DOHH2 (cell line): ENCODE measurements around the gene DGKB.

Experiments used
- H3F3A ChIP-seq: fragments of 200-600 bp; sonication (generic), shearing (Covaris generic); 2 replicates; pipeline ENCODE4 v1.6.0; 2016; ENCODE audit warnings: antibody characterized with exemption, mild to moderate bottlenecking; ENCODE audit not compliant: control insufficient read depth, insufficient read depth
- H3K27ac ChIP-seq: fragments of 200-600 bp; sonication (generic); 2 replicates; pipeline ENCODE4 v1.5.1; 2014; ENCODE audit warnings: low read depth, mild to moderate bottlenecking, low read length, moderate library complexity
- H3K27me3 ChIP-seq: fragments of 200-600 bp; sonication (generic); 2 replicates; pipeline ENCODE4 v1.6.1; 2014; ENCODE audit warnings: mild to moderate bottlenecking, low read length, mixed read lengths; ENCODE audit not compliant: control insufficient read depth
- H3K36me3 ChIP-seq: fragments of 200-600 bp; sonication (generic); 2 replicates; pipeline ENCODE4 v1.6.1; 2014; ENCODE audit warnings: mild to moderate bottlenecking, low read length, moderate library complexity, mixed read lengths; ENCODE audit not compliant: control insufficient read depth
- H3K4me1 ChIP-seq: fragments of 200-600 bp; sonication (generic); 2 replicates; pipeline ENCODE4 v1.6.1; 2014; ENCODE audit warnings: mild to moderate bottlenecking, low read length, mixed read lengths; ENCODE audit not compliant: control insufficient read depth
- H3K4me2 ChIP-seq: fragments of 200-600 bp; sonication (generic); 2 replicates; pipeline ENCODE4 v1.6.0; 2014; ENCODE audit warnings: mild to moderate bottlenecking, low read length, moderate library complexity
- H3K4me3 ChIP-seq: fragments of 200-600 bp; sonication (generic); 2 replicates; pipeline ENCODE4 v1.5.1; 2014; ENCODE audit warnings: mild to moderate bottlenecking, low read length, mixed read lengths
- H3K79me2 ChIP-seq: fragments of 200-600 bp; sonication (generic); 2 replicates; pipeline ENCODE4 v1.6.1; 2014; ENCODE audit warnings: mild to moderate bottlenecking, low read length, mixed read lengths; ENCODE audit not compliant: control insufficient read depth
- H3K9me2 ChIP-seq: fragments of 200-600 bp; sonication (generic); replicated peaks from 2 replicates; pipeline ENCODE4 v1.6.1; 2014; ENCODE audit warnings: mild to moderate bottlenecking, low read length, mixed read lengths; ENCODE audit not compliant: control insufficient read depth
- H3K9me3 ChIP-seq: fragments of 200-600 bp; sonication (generic); 2 replicates; pipeline ENCODE4 v1.6.1; 2014; ENCODE audit warnings: antibody characterized with exemption, low read length, mixed read lengths; ENCODE audit not compliant: control insufficient read depth, insufficient read depth
- H4K20me1 ChIP-seq: fragments of 200-600 bp; sonication (generic); 2 replicates; pipeline ENCODE4 v1.6.0; 2014; ENCODE audit warnings: low read depth, mild to moderate bottlenecking, antibody characterized with exemption, low read length, moderate library complexity; ENCODE audit not compliant: control insufficient read depth, insufficient read depth
- CTCF ChIP-seq: fragments of 200-600 bp; sonication (generic); IDR thresholded peaks from one replicate; pipeline ENCODE4 v1.5.1; 2014; ENCODE audit warnings: antibody characterized with exemption, mild to moderate bottlenecking, low read depth, low read length; ENCODE audit not compliant: poor library complexity, severe bottlenecking
- EZH2phosphoT487 ChIP-seq: fragments of 200-600 bp; sonication (generic); IDR thresholded peaks from 2 replicates; pipeline ENCODE4 v1.6.1; 2017; ENCODE audit warnings: borderline replicate concordance, mild to moderate bottlenecking, antibody characterized with exemption, low read length, moderate library complexity, mixed read lengths

DGKB gene

GRCh38 chr7:14822481-14822854 lies 80.1 kb downstream of the DGKB start:
- no peak for TF ChIP-seq EZH2phosphoT487
- no peak for TF ChIP-seq CTCF
- no peaks in the 10 kb centered on the region for H3K27me3 ChIP-seq
- no peaks in the 10 kb centered on the region for H3K36me3 ChIP-seq
- no peak overlapping the region for H3K4me3 ChIP-seq
- H3F3A ChIP-seq: no peaks in the 10 kb centered on the region
- H4K20me1 ChIP-seq: no peaks in the 10 kb centered on the region
- no peaks in the 10 kb centered on the region for H3K9me2 ChIP-seq
- no peaks in the 10 kb centered on the region for H3K4me1 ChIP-seq
- no peak overlapping the region for H3K27ac ChIP-seq
- H3K9me3 ChIP-seq: no peaks in the 10 kb centered on the region; the same call in 1 of the 2 replicates
- H3K79me2 ChIP-seq: no peaks in the 10 kb centered on the region
- no peak overlapping the region for H3K4me2 ChIP-seq

- H3F3A ChIP-seq: no peaks in the 10 kb centered on the region
- H3K79me2 ChIP-seq: no peaks in the 10 kb centered on the region
- H3K27me3 ChIP-seq: no peaks in the 10 kb centered on the region
- H3K36me3 ChIP-seq: no peaks in the 10 kb centered on the region
- TF ChIP-seq CTCF: no peak
- TF ChIP-seq EZH2phosphoT487: no peak
- H4K20me1 ChIP-seq: no peaks in the 10 kb centered on the region
- no peaks in the 10 kb centered on the region for H3K4me1 ChIP-seq
- no peak overlapping the region for H3K4me2 ChIP-seq
- no peaks in the 10 kb centered on the region for H3K9me2 ChIP-seq
- no peak overlapping the region for H3K4me3 ChIP-seq
- H3K9me3 ChIP-seq: no peaks in the 10 kb centered on the region; the same call in 1 of the 2 replicates
- H3K27ac ChIP-seq: no peak overlapping the region
Observed at GRCh38 chr7:14821757-14822480, 80.6 kb downstream of the DGKB start.

GRCh38 chr7:14818871-14819270 lies 83.7 kb downstream of the DGKB start:
- no peaks in the 10 kb centered on the region for H3K4me1 ChIP-seq
- H3K79me2 ChIP-seq: no peaks in the 10 kb centered on the region
- H3K27ac ChIP-seq: no peak overlapping the region
- H3K36me3 ChIP-seq: no peaks in the 10 kb centered on the region
- H3K4me2 ChIP-seq: no peak overlapping the region
- no peaks in the 10 kb centered on the region for H3K9me2 ChIP-seq
- no peak overlapping the region for H3K4me3 ChIP-seq
- no peaks in the 10 kb centered on the region; the same call in 1 of the 2 replicates for H3K9me3 ChIP-seq
- no peaks in the 10 kb centered on the region for H4K20me1 ChIP-seq
- no peaks in the 10 kb centered on the region for H3F3A ChIP-seq
- no peaks in the 10 kb centered on the region for H3K27me3 ChIP-seq
- no peak for TF ChIP-seq CTCF
- TF ChIP-seq EZH2phosphoT487: no peak
